PC-3 (cell line): ENCODE data around the gene MSI2. TPM values are rescaled to one million over a fixed set of nuclear protein-coding genes. Genes with fewer than 3 reads are reported as not detected.

ENCODE experiments used
- ATAC-seq: fragments of 200-7000 bp; cut with Tn5 transposase; 2 replicates; pipeline ENCODE4 v1.9.1; 2020; ENCODE audit warnings: mild to moderate bottlenecking, moderate library complexity
- BruUV-seq: library from RNA; stranded (reverse); fragments of 400-500 nt; replicated peaks from 2 replicates; lab custom pipeline; 2021; lab: Mats Ljungman, UMichigan
- CTCF ChIA-PET: fragments of 300-600 bp; sonication (Branson Sonifier 250); formaldehyde crosslinking; loops from one replicate; lab custom pipeline; 2022; ENCODE audit warnings: antibody characterized with exemption; lab: Charles Lee
- POLR2A ChIA-PET: fragments of 300-600 bp; sonication (Branson Sonifier 250); formaldehyde crosslinking; loops from one replicate; lab custom pipeline; 2022; ENCODE audit warnings: antibody characterized with exemption; ENCODE audit not compliant: unreplicated experiment; lab: Charles Lee
- DNase-seq: peaks from one replicate; pipeline ENCODE4 v3.0.0-alpha.2; 2015
- H2AFZ ChIP-seq: fragments of 300-600 bp; sonication (generic); 2 replicates; pipeline ENCODE4 v1.6.0; 2016; ENCODE audit warnings: antibody characterized with exemption, low read length
- H3F3A ChIP-seq: fragments of 300-600 bp; sonication (generic); one replicate; pipeline ENCODE4 v1.6.0; 2017; ENCODE audit warnings: antibody characterized with exemption, low read length, control low read depth, mild to moderate bottlenecking; ENCODE audit not compliant: unreplicated experiment
- H3K27ac ChIP-seq: fragments of 300-600 bp; sonication (generic); 2 replicates; pipeline ENCODE4 v1.5.1; 2016; ENCODE audit warnings: mild to moderate bottlenecking, low read length
- H3K27me3 ChIP-seq: fragments of 300-600 bp; sonication (generic); 2 replicates; pipeline ENCODE4 v1.6.1; 2016; ENCODE audit warnings: low read length, mixed read lengths
- H3K36me3 ChIP-seq: fragments of 300-600 bp; sonication (generic); 2 replicates; pipeline ENCODE4 v1.6.1; 2016; ENCODE audit warnings: low read depth, mixed run types, low read length, mixed read lengths
- H3K4me1 ChIP-seq: fragments of 300-600 bp; sonication (generic); 2 replicates; pipeline ENCODE4 v1.5.1; 2016; ENCODE audit warnings: low read length; ENCODE audit not compliant: insufficient read depth
- H3K4me2 ChIP-seq: fragments of 300-600 bp; sonication (generic); 2 replicates; pipeline ENCODE4 v1.6.0; 2016; ENCODE audit warnings: low read length
- H3K4me3 ChIP-seq: fragments of 300-600 bp; sonication (generic); 2 replicates; pipeline ENCODE4 v1.5.1; 2016; ENCODE audit warnings: mild to moderate bottlenecking, low read length, mixed read lengths
- H3K79me2 ChIP-seq: fragments of 300-600 bp; sonication (generic); 2 replicates; pipeline ENCODE4 v1.6.1; 2017; ENCODE audit warnings: low read length, mixed read lengths
- H3K9ac ChIP-seq: fragments of 300-600 bp; sonication (generic); 2 replicates; pipeline ENCODE4 v1.6.0; 2016; ENCODE audit warnings: mild to moderate bottlenecking, low read length
- H3K9me2 ChIP-seq: fragments of 300-600 bp; sonication (generic); replicated peaks from 2 replicates; pipeline ENCODE4 v1.6.1; 2016; ENCODE audit warnings: mixed run types, low read length, mixed read lengths
- H3K9me3 ChIP-seq: fragments of 300-600 bp; sonication (generic); 2 replicates; pipeline ENCODE4 v1.6.1; 2016; ENCODE audit warnings: low read length, mixed read lengths
- H4K20me1 ChIP-seq: fragments of 300-600 bp; sonication (generic); 2 replicates; pipeline ENCODE4 v1.6.1; 2016; ENCODE audit warnings: low read length, mixed read lengths
- CTCF ChIP-seq: fragments of 300-600 bp; sonication (generic); conservative IDR thresholded peaks from 2 replicates; pipeline ENCODE4 v1.5.1; 2017; ENCODE audit warnings: antibody characterized with exemption, low read depth, mild to moderate bottlenecking, low read length
- EZH2 ChIP-seq: fragments of 300-600 bp; sonication (generic); IDR thresholded peaks from one replicate; pipeline ENCODE4 v1.6.1; 2017; ENCODE audit warnings: antibody characterized with exemption, mild to moderate bottlenecking, low read length; ENCODE audit not compliant: unreplicated experiment
- EZH2phosphoT487 ChIP-seq: fragments of 300-600 bp; sonication (generic); IDR thresholded peaks from 2 replicates; pipeline ENCODE4 v1.6.1; 2018; ENCODE audit warnings: mild to moderate bottlenecking, antibody characterized with exemption, low read length, borderline replicate concordance
- intact Hi-C: fragments of 100-400 bp; cut with micrococcal nuclease; formaldehyde crosslinking; loops from 2 replicates; pipeline ENCODE4 v1.9.0; 2023
- total RNA-seq: library from RNA; depleted of rRNA; stranded (reverse); fragments of >200 nt; gene quantifications from 2 replicates; pipeline ENCODE4 v1.2.3, GENCODE V29; 2014

Gene MSI2
- total RNA-seq, 1 experiment from 2014 or later = 54.7 TPM

GRCh38 chr17:57451191-57451590, 194.9 kb downstream of the MSI2 start:
- Histone ChIP-seq H3K9me3 (no peaks in the 10 kb centered on the region), H4K20me1 (no peaks in the 10 kb centered on the region), H3K4me2 (no peak overlapping the region), H3K27ac (no peak overlapping the region), H3K4me1 (no peaks in the 10 kb centered on the region; the same call in 1 of the 2 replicates), H3K36me3 (no peaks in the 10 kb centered on the region), H3K9me2 (no peaks in the 10 kb centered on the region), H2AFZ (no peak overlapping the region), H3K27me3 (no peaks in the 10 kb centered on the region), H3F3A (no peaks in the 10 kb centered on the region), H3K4me3 (no peak overlapping the region), H3K9ac (no peak overlapping the region), H3K79me2 (no peaks in the 10 kb centered on the region)
- CTCF ChIA-PET = no interaction called here
- intact Hi-C loops = no loop called here
- no peak for DNase-seq
- POLR2A ChIA-PET = no interaction called here
- no peak for ATAC-seq
- TF ChIP-seq EZH2 = no peak
- no peak for TF ChIP-seq EZH2phosphoT487
- TF ChIP-seq CTCF = no peak
- BruUV-seq = no TSS peak

GRCh38 chr17:57451643-57452042, 195.3 kb downstream of the MSI2 start:
- H3K36me3 ChIP-seq = no peaks in the 10 kb centered on the region
- H4K20me1 ChIP-seq = no peaks in the 10 kb centered on the region
- no peak overlapping the region for H3K27ac ChIP-seq
- H3K9ac ChIP-seq = no peak overlapping the region
- H3K4me1 ChIP-seq = no peaks in the 10 kb centered on the region
- H2AFZ ChIP-seq = no peak overlapping the region
- DNase-seq (no peak), ATAC-seq (no peak)
- H3K79me2 ChIP-seq = no peaks in the 10 kb centered on the region
- TF ChIP-seq EZH2 (no peak), EZH2phosphoT487 (no peak), CTCF (no peak)
- no peaks in the 10 kb centered on the region for H3F3A ChIP-seq
- no peaks in the 10 kb centered on the region for H3K27me3 ChIP-seq
- no peaks in the 10 kb centered on the region for H3K9me3 ChIP-seq
- no peak overlapping the region for H3K4me2 ChIP-seq
- BruUV-seq = no TSS peak
- H3K9me2 ChIP-seq = no peaks in the 10 kb centered on the region
- CTCF ChIA-PET = no interaction called here
- POLR2A ChIA-PET = no interaction called here
- no peak overlapping the region for H3K4me3 ChIP-seq
- intact Hi-C loops = no loop called here

GRCh38 chr17:57453841-57454425, 197.6 kb downstream of the MSI2 start:
- Histone ChIP-seq H3K9me3 (no peaks in the 10 kb centered on the region), H3K4me3 (no peak overlapping the region), H3K9me2 (no peaks in the 10 kb centered on the region), H3K4me2 (no peak overlapping the region), H3K4me1 (peaks cover 7% of the 10 kb centered on the region), H2AFZ (no peak overlapping the region), H3K79me2 (no peaks in the 10 kb centered on the region), H3K27ac (no peak overlapping the region), H3K27me3 (no peaks in the 10 kb centered on the region), H3K36me3 (no peaks in the 10 kb centered on the region), H4K20me1 (no peaks in the 10 kb centered on the region), H3K9ac (no peak overlapping the region), H3F3A (no peaks in the 10 kb centered on the region)
- DNase-seq (no peak), ATAC-seq (no peak)
- no TSS peak for BruUV-seq
- POLR2A ChIA-PET = no interaction called here
- CTCF ChIA-PET = interaction anchor here (0.6 kb wide), 1 partner anchor 62 kb away, joined by 9 read pairs; no protein-coding TSS in a partner anchor
- TF ChIP-seq EZH2 (no peak), EZH2phosphoT487 (no peak), CTCF (no peak)
- intact Hi-C loops = no loop called here
